ENCODE results near the gene MTMR11. TPM values are rescaled to one million over a fixed set of nuclear protein-coding genes. Genes with fewer than 3 reads are reported as not detected.

The MTMR11 gene
- total and polyA plus RNA-seq, 9 of the 15 experiments (the other 6 are each of a cell fraction or from before 2014, with no cell fraction given) = 0.09 to 1.6 (median 0.51) TPM

DNA sequence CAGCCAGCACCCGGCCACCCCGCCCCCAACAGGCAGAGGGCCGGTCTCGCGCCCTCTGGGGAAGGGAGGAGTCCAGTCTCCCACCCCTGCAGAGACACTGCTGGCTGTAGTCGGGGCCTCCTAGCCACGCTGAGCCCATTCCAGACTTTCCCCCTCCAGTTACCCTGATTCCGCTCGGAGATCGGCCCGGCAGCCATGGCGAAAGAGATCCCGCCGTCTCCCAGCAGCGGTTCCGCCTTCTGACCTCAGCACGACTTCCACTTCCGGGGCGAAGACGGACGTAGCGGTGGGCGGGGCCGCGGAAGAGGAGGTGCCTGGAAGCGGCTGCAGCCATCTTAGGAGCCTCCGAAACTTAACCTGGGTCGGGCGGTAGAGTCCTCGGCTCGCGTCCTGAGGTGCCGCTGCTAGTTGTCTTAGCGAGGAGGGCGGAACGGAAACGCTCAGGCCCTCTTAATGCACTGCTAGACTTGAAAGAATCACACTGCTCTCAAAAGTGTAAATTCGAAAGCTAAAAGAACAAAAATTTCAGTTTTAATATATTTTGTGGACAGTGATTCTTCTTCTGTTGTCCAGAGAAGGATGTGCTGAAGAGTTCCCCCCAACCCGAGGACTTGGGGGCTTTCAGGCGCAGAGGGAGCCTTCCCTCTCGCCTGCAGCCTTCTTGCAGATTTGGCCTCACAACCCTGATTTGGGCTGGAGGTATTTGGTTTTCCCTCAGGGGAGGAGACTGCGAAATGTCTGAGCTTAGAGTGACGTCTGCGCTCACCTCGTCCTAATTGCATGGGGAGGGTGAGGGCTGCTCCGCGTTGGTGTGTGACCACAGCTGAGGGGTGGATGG, 8.9 kb downstream of the MTMR11 start, which contains the start of gene SF3B4 (continued):
- TF ChIP-seq ZNF398 (CRISPR knock-in tag; IDR thresholded peaks at IDR 0.05) (no peak), ATF6 (CRISPR knock-in tag; IDR thresholded peaks at IDR 0.05) (no peak), TCF3 (CRISPR knock-in tag; IDR thresholded peaks at IDR 0.05) (no peak), KAT7 (CRISPR knock-in tag; IDR thresholded peaks at IDR 0.05; ENCODE audit: borderline replicate concordance) (peak; percentile 77; the same call in 1 of the 2 replicates), ZEB2 (IDR thresholded peaks at IDR 0.05) (no peak), RHOXF2B (CRISPR knock-in tag; conservative IDR thresholded peaks at IDR 0.05) (no peak), ZNF347 (CRISPR knock-in tag; IDR thresholded peaks at IDR 0.05; ENCODE audit: low read depth) (no peak), PHF20 (IDR thresholded peaks at IDR 0.05; ENCODE audit: partially characterized antibody) (peak; percentile 94), SNIP1 (IDR thresholded peaks at IDR 0.05; ENCODE audit: low read depth) (no peak), ZNF277 (CRISPR knock-in tag; IDR thresholded peaks at IDR 0.05; ENCODE audit: borderline replicate concordance) (no peak), ATF7 (IDR thresholded peaks at IDR 0.05) (peak; percentile 56; the same call in 1 of the 2 replicates), EGR1 (conservative IDR thresholded peaks at IDR 0.05) (peak; percentile 16; the same call in 1 of the 2 replicates), MTF1 (CRISPR knock-in tag; IDR thresholded peaks at IDR 0.05; ENCODE audit: borderline replicate concordance) (no peak), CTBP1 (IDR thresholded peaks at IDR 0.05; ENCODE audit: borderline replicate concordance) (0 out of 2 replicates have a peak, but pooled peaks have one; percentile 6), KLF13 (tag; IDR thresholded peaks at IDR 0.05; ENCODE audit: borderline replicate concordance, low read depth) (peak; percentile 56; the same call in 1 of the 2 replicates), CXXC5 (CRISPR knock-in tag; IDR thresholded peaks at IDR 0.05) (peak; percentile 93), PTTG1 (tag; IDR thresholded peaks at IDR 0.05; ENCODE audit: low read depth) (no peak)
- TF ChIP-seq, protein P1, sequence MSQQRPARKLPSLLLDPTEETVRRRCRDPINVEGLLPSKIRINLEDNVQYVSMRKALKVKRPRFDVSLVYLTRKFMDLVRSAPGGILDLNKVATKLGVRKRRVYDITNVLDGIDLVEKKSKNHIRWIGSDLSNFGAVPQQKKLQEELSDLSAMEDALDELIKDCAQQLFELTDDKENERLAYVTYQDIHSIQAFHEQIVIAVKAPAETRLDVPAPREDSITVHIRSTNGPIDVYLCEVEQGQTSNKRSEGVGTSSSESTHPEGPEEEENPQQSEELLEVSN (IDR thresholded peaks at IDR 0.05; ENCODE audit: borderline replicate concordance in 1 of 2, extremely low read depth in 1 of 2, insufficient read depth in 1 of 2, insufficient read length in 1 of 2, low read depth in 1 of 2, low read length in 1 of 2, poor library complexity in 1 of 2, severe bottlenecking in 1 of 2) = peak in 1 of 2 experiments; percentile 19
- TF ChIP-seq, protein P2, sequence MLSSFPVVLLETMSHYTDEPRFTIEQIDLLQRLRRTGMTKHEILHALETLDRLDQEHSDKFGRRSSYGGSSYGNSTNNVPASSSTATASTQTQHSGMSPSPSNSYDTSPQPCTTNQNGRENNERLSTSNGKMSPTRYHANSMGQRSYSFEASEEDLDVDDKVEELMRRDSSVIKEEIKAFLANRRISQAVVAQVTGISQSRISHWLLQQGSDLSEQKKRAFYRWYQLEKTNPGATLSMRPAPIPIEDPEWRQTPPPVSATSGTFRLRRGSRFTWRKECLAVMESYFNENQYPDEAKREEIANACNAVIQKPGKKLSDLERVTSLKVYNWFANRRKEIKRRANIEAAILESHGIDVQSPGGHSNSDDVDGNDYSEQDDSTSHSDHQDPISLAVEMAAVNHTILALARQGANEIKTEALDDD (IDR thresholded peaks at IDR 0.05) = no peak

Measured in K562 (cell line).